ENCODE data around the gene LPXN. TPM values are rescaled to one million over a fixed set of nuclear protein-coding genes. Genes with fewer than 3 reads are reported as not detected.
A peak's percentile ranks its signal among the peaks of the same experiment; 100 is the strongest.

Gene LPXN
- total and polyA plus RNA-seq, 10 of the 15 experiments (the other 5 are each of a cell fraction or from before 2014, with no cell fraction given): 131 to 349 (median 201) TPM

DNA sequence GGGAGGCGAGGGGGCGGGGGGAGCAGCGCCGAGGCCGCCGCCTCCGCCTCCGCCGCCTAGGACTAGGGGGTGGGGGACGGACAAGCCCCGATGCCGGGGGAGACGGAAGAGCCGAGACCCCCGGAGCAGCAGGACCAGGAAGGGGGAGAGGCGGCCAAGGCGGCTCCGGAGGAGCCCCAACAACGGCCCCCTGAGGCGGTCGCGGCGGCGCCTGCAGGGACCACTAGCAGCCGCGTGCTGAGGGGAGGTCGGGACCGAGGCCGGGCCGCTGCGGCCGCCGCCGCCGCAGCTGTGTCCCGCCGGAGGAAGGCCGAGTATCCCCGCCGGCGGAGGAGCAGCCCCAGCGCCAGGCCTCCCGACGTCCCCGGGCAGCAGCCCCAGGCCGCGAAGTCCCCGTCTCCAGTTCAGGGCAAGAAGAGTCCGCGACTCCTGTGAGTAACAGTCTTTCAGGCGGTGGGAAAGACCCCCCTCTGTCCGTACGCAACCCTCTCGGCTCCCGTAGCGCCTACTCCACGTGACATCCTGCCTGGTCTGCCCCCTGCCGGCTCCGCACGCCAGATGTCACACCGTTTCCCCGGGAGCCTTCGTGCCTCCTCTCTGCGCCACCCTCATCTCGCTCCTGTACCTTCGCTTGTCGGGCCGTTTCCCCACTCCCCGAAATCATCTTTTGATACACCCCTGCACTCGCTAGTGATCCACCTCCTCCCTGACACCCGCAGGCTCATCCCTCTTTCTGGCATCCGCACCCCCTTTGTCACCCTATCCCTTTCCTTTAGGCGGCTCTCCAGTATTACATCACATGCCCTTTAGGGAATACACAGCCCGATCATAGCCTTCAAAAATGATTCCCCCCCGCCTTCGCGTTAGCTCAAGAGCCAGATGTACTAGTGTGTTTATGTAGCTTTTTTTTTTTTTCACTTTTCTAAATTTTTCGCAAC lies 3.8 kb upstream of the LPXN start (continued):
- TF ChIP-seq MXI1 (IDR thresholded peaks at IDR 0.05; ENCODE audit: low read depth, low read length): peak; percentile 98
- TF ChIP-seq, protein P1, sequence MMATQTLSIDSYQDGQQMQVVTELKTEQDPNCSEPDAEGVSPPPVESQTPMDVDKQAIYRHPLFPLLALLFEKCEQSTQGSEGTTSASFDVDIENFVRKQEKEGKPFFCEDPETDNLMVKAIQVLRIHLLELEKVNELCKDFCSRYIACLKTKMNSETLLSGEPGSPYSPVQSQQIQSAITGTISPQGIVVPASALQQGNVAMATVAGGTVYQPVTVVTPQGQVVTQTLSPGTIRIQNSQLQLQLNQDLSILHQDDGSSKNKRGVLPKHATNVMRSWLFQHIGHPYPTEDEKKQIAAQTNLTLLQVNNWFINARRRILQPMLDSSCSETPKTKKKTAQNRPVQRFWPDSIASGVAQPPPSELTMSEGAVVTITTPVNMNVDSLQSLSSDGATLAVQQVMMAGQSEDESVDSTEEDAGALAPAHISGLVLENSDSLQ (IDR thresholded peaks at IDR 0.05): peak; percentile 44; the same call in 1 of the 2 replicates
- TF ChIP-seq, protein P2, sequence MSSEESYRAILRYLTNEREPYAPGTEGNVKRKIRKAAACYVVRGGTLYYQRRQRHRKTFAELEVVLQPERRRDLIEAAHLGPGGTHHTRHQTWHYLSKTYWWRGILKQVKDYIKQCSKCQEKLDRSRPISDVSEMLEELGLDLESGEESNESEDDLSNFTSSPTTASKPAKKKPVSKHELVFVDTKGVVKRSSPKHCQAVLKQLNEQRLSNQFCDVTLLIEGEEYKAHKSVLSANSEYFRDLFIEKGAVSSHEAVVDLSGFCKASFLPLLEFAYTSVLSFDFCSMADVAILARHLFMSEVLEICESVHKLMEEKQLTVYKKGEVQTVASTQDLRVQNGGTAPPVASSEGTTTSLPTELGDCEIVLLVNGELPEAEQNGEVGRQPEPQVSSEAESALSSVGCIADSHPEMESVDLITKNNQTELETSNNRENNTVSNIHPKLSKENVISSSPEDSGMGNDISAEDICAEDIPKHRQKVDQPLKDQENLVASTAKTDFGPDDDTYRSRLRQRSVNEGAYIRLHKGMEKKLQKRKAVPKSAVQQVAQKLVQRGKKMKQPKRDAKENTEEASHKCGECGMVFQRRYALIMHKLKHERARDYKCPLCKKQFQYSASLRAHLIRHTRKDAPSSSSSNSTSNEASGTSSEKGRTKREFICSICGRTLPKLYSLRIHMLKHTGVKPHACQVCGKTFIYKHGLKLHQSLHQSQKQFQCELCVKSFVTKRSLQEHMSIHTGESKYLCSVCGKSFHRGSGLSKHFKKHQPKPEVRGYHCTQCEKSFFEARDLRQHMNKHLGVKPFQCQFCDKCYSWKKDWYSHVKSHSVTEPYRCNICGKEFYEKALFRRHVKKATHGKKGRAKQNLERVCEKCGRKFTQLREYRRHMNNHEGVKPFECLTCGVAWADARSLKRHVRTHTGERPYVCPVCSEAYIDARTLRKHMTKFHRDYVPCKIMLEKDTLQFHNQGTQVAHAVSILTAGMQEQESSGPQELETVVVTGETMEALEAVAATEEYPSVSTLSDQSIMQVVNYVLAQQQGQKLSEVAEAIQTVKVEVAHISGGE (CRISPR knock-in tag; IDR thresholded peaks at IDR 0.05): no peak
- TF ChIP-seq ESRRA (IDR thresholded peaks at IDR 0.05; ENCODE audit: low read length): 0 out of 2 replicates have a peak, but pooled peaks have one; percentile 73
- TF ChIP-seq, protein P3, sequence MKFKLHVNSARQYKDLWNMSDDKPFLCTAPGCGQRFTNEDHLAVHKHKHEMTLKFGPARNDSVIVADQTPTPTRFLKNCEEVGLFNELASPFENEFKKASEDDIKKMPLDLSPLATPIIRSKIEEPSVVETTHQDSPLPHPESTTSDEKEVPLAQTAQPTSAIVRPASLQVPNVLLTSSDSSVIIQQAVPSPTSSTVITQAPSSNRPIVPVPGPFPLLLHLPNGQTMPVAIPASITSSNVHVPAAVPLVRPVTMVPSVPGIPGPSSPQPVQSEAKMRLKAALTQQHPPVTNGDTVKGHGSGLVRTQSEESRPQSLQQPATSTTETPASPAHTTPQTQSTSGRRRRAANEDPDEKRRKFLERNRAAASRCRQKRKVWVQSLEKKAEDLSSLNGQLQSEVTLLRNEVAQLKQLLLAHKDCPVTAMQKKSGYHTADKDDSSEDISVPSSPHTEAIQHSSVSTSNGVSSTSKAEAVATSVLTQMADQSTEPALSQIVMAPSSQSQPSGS (IDR thresholded peaks at IDR 0.05; ENCODE audit: low read length): no peak
- TF ChIP-seq RBBP5 (conservative IDR thresholded peaks at IDR 0.05): no peak

Data from GM12878 (cell line).